HepG2 (cell line): ENCODE results near the gene TFEB. TPM values are rescaled to one million over a fixed set of nuclear protein-coding genes. Genes with fewer than 3 reads are reported as not detected.

ENCODE experiments used
- CREM ChIP-seq, 2 experiments: sonication (generic) in 1 of 2; formaldehyde crosslinking in 1 of 2; IDR thresholded peaks; 2 replicates each; pipeline versions ENCODE4 v1.4.0 to v1.6.1; 2016 to 2020; ENCODE audit warnings: antibody characterized with exemption in 1 of 2, mild to moderate bottlenecking in 1 of 2, missing genetic modification reagents in 1 of 2
- DNMT1 ChIP-seq: sonication (generic); formaldehyde crosslinking; IDR thresholded peaks from 2 replicates; pipeline ENCODE4 v1.5.1; 2020; ENCODE audit warnings: mild to moderate bottlenecking, missing genetic modification reagents
- EP300 ChIP-seq, 3 experiments: sonication (generic) in 1 of 3; formaldehyde crosslinking in 1 of 3; IDR thresholded peaks; 2 replicates each; pipeline versions ENCODE4 v1.5.1 to v1.6.1; 2011 to 2020; ENCODE audit warnings: low read depth in 2 of 3, low read length in 2 of 3, borderline replicate concordance in 1 of 3, improper control_type of control experiment in 1 of 3, mild to moderate bottlenecking in 1 of 3, missing genetic modification reagents in 1 of 3, moderate library complexity in 1 of 3
- JUND ChIP-seq: sonication (generic); formaldehyde crosslinking; IDR thresholded peaks from 2 replicates; pipeline ENCODE4 v1.8.0; 2022; ENCODE audit warnings: mild to moderate bottlenecking, missing genetic modification reagents
- THAP11 ChIP-seq: IDR thresholded peaks from 2 replicates; pipeline ENCODE4 v1.6.1; 2016; ENCODE audit warnings: missing biosample characterization, missing genetic modification reagents
- ZNF615 ChIP-seq: sonication (generic); formaldehyde crosslinking; IDR thresholded peaks from 2 replicates; pipeline ENCODE4 v1.5.0; 2020; ENCODE audit warnings: mild to moderate bottlenecking, missing genetic modification reagents, borderline replicate concordance
- ZNF652 ChIP-seq: IDR thresholded peaks from 2 replicates; pipeline ENCODE4 v1.6.1; 2016; ENCODE audit warnings: low read depth, borderline replicate concordance
- ZNF678 ChIP-seq: sonication (generic); formaldehyde crosslinking; IDR thresholded peaks from 2 replicates; pipeline ENCODE4 v1.4.0; 2020; ENCODE audit warnings: mild to moderate bottlenecking, missing genetic modification reagents
- ZNF780A ChIP-seq: sonication (generic); formaldehyde crosslinking; IDR thresholded peaks from 2 replicates; pipeline ENCODE4 v1.8.0; 2022; ENCODE audit warnings: mild to moderate bottlenecking, missing genetic modification reagents, moderate library complexity
- polyA plus RNA-seq, 8 experiments: library from polyadenylated mRNA; depleted of rRNA in 3 of 8; stranded (reverse) in 7 of 8; unstranded in 1 of 8; fragments of >200 nt; fragmentation: Illumina TruSeq in 4 of 8; extraction: Trizol in 4 of 8; gene quantifications; 2 replicates each; pipeline versions ENCODE4 v1.2.1 to v1.2.3, GENCODE V29; 2011 to 2016; ENCODE audit warnings: low read depth in 4 of 8, missing spikeins in 1 of 8, mixed read lengths in 1 of 8; ENCODE audit not compliant: insufficient read depth in 1 of 8
- total RNA-seq, 5 experiments: library from RNA; depleted of rRNA; stranded (reverse); fragments of >200 nt; fragmentation: Illumina TruSeq; extraction: Trizol; gene quantifications; 2 replicates each; pipeline ENCODE4 v1.2.3, GENCODE V29; 2016; ENCODE audit warnings: low read depth in 1 of 5
- TF ChIP-seq, protein P1 (sequence below), 2 experiments: sonication (generic) in 1 of 2; formaldehyde crosslinking in 1 of 2; IDR thresholded peaks; 2 replicates each; pipeline versions ENCODE4 v1.4.0 to v1.6.1; 2018 to 2020; ENCODE audit warnings: missing genetic modification reagents in 2 of 2, borderline replicate concordance in 1 of 2, low read depth in 1 of 2, mild to moderate bottlenecking in 1 of 2, missing biosample characterization in 1 of 2
- TF ChIP-seq, protein P2 (sequence below), 2 experiments: sonication (generic) in 1 of 2; formaldehyde crosslinking in 1 of 2; IDR thresholded peaks; 2 replicates each; pipeline versions ENCODE4 v1.6.1 to v1.9.0; 2014 to 2022; ENCODE audit warnings: antibody characterized with exemption in 1 of 2, borderline replicate concordance in 1 of 2, inconsistent platforms in 1 of 2, low read depth in 1 of 2, missing genetic modification reagents in 1 of 2
- TF ChIP-seq, protein P3 (sequence below): sonication (generic); formaldehyde crosslinking; IDR thresholded peaks from one replicate; pipeline ENCODE4 v1.5.1; 2020; ENCODE audit warnings: mild to moderate bottlenecking, missing genetic modification reagents; ENCODE audit errors: not compliant biosample characterization

The TFEB gene
- total and polyA plus RNA-seq, 2 of the 13 experiments (the other 11 are each of a cell fraction or from before 2014, with no cell fraction given) = 13.3 to 18.7 TPM

DNA sequence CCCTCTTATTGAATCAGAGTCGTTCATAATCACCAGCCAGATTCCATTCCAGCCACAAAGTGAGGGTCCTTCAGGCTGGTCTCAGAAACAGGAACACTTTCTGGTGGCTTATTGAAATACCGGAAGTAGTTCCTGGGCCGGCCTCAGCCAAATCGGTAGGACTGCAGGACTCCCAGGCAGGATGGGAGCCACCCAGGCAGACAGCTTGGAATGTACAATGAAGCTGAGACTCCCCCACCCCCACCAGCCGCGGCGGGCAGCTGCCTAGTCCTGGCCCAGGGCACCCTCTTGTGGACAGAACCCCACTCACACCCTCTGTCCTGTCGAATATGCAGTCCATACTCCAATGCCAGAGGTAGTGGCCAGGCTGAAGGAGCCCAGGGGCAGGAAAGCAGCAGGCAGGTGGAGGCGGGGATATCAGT is 53.3 kb downstream of the TFEB start (continued):
- TF ChIP-seq, protein P1, sequence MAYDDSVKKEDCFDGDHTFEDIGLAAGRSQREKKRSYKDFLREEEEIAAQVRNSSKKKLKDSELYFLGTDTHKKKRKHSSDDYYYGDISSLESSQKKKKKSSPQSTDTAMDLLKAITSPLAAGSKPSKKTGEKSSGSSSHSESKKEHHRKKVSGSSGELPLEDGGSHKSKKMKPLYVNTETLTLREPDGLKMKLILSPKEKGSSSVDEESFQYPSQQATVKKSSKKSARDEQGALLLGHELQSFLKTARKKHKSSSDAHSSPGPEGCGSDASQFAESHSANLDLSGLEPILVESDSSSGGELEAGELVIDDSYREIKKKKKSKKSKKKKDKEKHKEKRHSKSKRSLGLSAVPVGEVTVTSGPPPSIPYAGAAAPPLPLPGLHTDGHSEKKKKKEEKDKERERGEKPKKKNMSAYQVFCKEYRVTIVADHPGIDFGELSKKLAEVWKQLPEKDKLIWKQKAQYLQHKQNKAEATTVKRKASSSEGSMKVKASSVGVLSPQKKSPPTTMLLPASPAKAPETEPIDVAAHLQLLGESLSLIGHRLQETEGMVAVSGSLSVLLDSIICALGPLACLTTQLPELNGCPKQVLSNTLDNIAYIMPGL (CRISPR knock-in tag; IDR thresholded peaks at IDR 0.05; ENCODE audit: borderline replicate concordance in 1 of 2, low read depth in 1 of 2) = peak; percentile 66 to 89; a peak in 3 of 4 replicates
- TF ChIP-seq CREM (IDR thresholded peaks at IDR 0.05) = no peak
- TF ChIP-seq CREM (CRISPR knock-in tag; IDR thresholded peaks at IDR 0.05) = no peak
- TF ChIP-seq ZNF780A (CRISPR knock-in tag) = no peak
- TF ChIP-seq THAP11 (CRISPR knock-in tag) = peak; percentile 59
- no peak for TF ChIP-seq ZNF678
- no peak for TF ChIP-seq JUND
- TF ChIP-seq EP300 (IDR thresholded peaks at IDR 0.05; ENCODE audit: low read depth in 2 of 2, low read length in 2 of 2) = peak in 1 of 2 experiments; percentile 15; a peak in 1 of 4 replicates
- no peak for TF ChIP-seq EP300 (CRISPR knock-in tag; IDR thresholded peaks at IDR 0.05; ENCODE audit: borderline replicate concordance)
- TF ChIP-seq, protein P2, sequence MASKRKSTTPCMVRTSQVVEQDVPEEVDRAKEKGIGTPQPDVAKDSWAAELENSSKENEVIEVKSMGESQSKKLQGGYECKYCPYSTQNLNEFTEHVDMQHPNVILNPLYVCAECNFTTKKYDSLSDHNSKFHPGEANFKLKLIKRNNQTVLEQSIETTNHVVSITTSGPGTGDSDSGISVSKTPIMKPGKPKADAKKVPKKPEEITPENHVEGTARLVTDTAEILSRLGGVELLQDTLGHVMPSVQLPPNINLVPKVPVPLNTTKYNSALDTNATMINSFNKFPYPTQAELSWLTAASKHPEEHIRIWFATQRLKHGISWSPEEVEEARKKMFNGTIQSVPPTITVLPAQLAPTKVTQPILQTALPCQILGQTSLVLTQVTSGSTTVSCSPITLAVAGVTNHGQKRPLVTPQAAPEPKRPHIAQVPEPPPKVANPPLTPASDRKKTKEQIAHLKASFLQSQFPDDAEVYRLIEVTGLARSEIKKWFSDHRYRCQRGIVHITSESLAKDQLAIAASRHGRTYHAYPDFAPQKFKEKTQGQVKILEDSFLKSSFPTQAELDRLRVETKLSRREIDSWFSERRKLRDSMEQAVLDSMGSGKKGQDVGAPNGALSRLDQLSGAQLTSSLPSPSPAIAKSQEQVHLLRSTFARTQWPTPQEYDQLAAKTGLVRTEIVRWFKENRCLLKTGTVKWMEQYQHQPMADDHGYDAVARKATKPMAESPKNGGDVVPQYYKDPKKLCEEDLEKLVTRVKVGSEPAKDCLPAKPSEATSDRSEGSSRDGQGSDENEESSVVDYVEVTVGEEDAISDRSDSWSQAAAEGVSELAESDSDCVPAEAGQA (IDR thresholded peaks at IDR 0.05; ENCODE audit: low read depth) = no peak
- TF ChIP-seq, protein P2 (CRISPR knock-in tag; IDR thresholded peaks at IDR 0.05; ENCODE audit: borderline replicate concordance) = no peak
- TF ChIP-seq ZNF652 (CRISPR knock-in tag) = no peak
- TF ChIP-seq DNMT1 (CRISPR knock-in tag) = no peak
- TF ChIP-seq, protein P3, sequence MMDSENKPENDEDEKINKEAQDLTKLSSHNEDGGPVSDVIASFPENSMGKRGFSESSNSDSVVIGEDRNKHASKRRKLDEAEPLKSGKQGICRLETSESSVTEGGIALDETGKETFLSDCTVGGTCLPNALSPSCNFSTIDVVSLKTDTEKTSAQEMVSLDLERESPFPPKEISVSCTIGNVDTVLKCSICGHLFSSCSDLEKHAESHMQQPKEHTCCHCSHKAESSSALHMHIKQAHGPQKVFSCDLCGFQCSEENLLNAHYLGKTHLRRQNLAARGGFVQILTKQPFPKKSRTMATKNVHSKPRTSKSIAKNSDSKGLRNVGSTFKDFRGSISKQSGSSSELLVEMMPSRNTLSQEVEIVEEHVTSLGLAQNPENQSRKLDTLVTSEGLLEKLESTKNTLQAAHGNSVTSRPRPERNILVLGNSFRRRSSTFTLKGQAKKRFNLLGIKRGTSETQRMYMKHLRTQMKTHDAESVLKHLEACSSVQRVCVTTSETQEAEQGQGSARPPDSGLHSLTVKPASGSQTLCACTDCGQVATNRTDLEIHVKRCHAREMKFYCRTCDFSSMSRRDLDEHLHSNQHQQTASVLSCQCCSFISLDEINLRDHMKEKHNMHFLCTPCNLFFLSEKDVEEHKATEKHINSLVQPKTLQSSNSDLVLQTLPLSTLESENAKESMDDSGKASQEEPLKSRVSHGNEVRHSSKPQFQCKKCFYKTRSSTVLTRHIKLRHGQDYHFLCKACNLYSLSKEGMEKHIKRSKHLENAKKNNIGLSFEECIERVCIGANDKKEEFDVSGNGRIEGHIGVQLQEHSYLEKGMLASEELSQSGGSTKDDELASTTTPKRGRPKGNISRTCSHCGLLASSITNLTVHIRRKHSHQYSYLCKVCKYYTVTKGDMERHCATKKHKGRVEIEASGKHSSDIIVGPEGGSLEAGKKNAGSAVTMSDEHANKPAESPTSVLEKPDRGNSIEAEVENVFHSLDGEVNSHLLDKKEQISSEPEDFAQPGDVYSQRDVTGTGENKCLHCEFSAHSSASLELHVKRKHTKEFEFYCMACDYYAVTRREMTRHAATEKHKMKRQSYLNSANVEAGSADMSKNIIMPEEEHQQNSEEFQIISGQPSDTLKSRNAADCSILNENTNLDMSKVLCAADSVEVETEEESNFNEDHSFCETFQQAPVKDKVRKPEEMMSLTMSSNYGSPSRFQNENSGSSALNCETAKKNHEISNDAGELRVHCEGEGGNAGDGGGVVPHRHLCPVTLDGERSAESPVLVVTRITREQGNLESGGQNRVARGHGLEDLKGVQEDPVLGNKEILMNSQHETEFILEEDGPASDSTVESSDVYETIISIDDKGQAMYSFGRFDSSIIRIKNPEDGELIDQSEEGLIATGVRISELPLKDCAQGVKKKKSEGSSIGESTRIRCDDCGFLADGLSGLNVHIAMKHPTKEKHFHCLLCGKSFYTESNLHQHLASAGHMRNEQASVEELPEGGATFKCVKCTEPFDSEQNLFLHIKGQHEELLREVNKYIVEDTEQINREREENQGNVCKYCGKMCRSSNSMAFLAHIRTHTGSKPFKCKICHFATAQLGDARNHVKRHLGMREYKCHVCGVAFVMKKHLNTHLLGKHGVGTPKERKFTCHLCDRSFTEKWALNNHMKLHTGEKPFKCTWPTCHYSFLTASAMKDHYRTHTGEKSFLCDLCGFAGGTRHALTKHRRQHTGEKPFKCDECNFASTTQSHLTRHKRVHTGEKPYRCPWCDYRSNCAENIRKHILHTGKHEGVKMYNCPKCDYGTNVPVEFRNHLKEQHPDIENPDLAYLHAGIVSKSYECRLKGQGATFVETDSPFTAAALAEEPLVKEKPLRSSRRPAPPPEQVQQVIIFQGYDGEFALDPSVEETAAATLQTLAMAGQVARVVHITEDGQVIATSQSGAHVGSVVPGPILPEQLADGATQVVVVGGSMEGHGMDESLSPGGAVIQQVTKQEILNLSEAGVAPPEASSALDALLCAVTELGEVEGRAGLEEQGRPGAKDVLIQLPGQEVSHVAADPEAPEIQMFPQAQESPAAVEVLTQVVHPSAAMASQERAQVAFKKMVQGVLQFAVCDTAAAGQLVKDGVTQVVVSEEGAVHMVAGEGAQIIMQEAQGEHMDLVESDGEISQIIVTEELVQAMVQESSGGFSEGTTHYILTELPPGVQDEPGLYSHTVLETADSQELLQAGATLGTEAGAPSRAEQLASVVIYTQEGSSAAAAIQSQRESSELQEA (CRISPR knock-in tag) = no peak
- TF ChIP-seq ZNF615 (CRISPR knock-in tag) = no peak
